Measurements from ENCODE around the gene TSR3.
A peak's percentile ranks its signal among the peaks of the same experiment; 100 is the strongest.

DNA sequence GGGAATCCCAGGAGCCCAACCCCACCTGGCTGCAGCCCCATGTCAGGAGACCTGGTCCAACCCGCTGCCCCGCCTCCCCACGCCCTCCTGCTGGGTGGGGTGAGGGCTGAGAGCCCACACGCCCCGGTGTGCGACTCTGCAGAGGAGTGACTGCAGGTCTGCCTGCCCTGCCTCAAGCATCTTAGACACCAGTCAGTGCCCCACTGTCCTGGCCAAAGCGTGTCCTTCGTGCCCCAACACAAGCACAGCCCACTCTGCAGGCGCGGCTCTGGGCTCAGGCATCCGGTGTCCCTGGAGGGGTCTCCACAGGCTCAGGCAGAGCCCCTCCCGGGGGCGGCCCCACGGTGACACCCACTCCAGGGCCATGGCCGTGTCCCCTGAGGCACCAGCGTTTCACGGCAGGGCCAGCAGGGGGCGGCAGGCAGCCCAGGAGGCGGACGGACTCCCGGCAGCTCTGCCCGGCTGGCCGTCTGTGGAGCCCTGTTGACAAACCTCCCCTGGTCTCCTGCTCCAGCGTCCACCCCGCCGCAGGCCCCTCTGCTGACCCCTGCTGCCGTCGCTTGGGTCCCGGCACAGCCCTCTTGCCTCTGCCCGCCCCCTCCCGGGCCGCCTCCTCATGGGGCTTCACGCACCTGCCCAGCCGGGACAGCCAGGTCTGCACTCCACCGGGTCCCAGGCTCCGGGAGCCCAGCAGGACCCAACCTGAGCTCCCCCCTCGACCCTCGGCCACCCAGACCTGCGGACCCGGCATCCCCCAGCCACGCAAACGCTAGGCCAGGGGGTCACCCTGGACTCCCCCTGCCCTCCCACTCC lies 50.8 kb downstream of the TSR3 start:
- TF ChIP-seq, protein P1, sequence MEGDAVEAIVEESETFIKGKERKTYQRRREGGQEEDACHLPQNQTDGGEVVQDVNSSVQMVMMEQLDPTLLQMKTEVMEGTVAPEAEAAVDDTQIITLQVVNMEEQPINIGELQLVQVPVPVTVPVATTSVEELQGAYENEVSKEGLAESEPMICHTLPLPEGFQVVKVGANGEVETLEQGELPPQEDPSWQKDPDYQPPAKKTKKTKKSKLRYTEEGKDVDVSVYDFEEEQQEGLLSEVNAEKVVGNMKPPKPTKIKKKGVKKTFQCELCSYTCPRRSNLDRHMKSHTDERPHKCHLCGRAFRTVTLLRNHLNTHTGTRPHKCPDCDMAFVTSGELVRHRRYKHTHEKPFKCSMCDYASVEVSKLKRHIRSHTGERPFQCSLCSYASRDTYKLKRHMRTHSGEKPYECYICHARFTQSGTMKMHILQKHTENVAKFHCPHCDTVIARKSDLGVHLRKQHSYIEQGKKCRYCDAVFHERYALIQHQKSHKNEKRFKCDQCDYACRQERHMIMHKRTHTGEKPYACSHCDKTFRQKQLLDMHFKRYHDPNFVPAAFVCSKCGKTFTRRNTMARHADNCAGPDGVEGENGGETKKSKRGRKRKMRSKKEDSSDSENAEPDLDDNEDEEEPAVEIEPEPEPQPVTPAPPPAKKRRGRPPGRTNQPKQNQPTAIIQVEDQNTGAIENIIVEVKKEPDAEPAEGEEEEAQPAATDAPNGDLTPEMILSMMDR (IDR thresholded peaks at IDR 0.05) = peak in 5 of 7 experiments; percentile 48 to 85 (median 69)
- no peak for TF ChIP-seq POLR2A (IDR thresholded peaks at IDR 0.05)

Measured in stomach (tissue), 4 donors.